ENCODE data around the gene REG1A.

The REG1A gene

GRCh38 chr2:79120194-79120713 lies at the start of gene REG1A:
REG1A (plus strand) TSS chr2:79120488; CDS start chr2:79120862, 374 bp downstream.
- no peak for TF ChIP-seq CTCF (IDR thresholded peaks at IDR 0.05; ENCODE audit: low read depth, low read length, missing control alignments)
- no peak within 1 kb of the TSS for H3K4me3 ChIP-seq (replicated peaks; ENCODE audit: low read depth, low read length)
- no peak for DNase-seq (ENCODE audit: extremely low read depth, low read depth)

GRCh38 chr2:79071078-79071477 lies 49.2 kb upstream of the REG1A start:
- DNase-seq (ENCODE audit: extremely low read depth, low read depth): no peak
- no peak for TF ChIP-seq CTCF (IDR thresholded peaks at IDR 0.05; ENCODE audit: low read depth, low read length, missing control alignments)
- no peak overlapping the region for H3K4me3 ChIP-seq (replicated peaks; ENCODE audit: low read depth, low read length)

GRCh38 chr2:79082987-79083386 lies 37.3 kb upstream of the REG1A start:
- DNase-seq (ENCODE audit: extremely low read depth, low read depth): no peak
- H3K4me3 ChIP-seq (replicated peaks; ENCODE audit: low read depth, low read length): no peak overlapping the region
- TF ChIP-seq CTCF (IDR thresholded peaks at IDR 0.05; ENCODE audit: low read depth, low read length, missing control alignments): no peak

- no peak for TF ChIP-seq CTCF (IDR thresholded peaks at IDR 0.05; ENCODE audit: low read depth, low read length, missing control alignments)
- no peak for DNase-seq (ENCODE audit: extremely low read depth, low read depth)
- no peak overlapping the region for H3K4me3 ChIP-seq (replicated peaks; ENCODE audit: low read depth, low read length)
Observed at GRCh38 chr2:79083597-79084251, 36.6 kb upstream of the REG1A start.

- TF ChIP-seq CTCF (IDR thresholded peaks at IDR 0.05; ENCODE audit: low read depth, low read length, missing control alignments): no peak
- DNase-seq (ENCODE audit: extremely low read depth, low read depth): no peak
- H3K4me3 ChIP-seq (replicated peaks; ENCODE audit: low read depth, low read length): no peak overlapping the region
Observed at GRCh38 chr2:79084495-79085135, 35.7 kb upstream of the REG1A start.

GRCh38 chr2:79085382-79085781 lies 34.9 kb upstream of the REG1A start:
- no peak for TF ChIP-seq CTCF (IDR thresholded peaks at IDR 0.05; ENCODE audit: low read depth, low read length, missing control alignments)
- DNase-seq (ENCODE audit: extremely low read depth, low read depth): no peak
- no peak overlapping the region for H3K4me3 ChIP-seq (replicated peaks; ENCODE audit: low read depth, low read length)
